HG03159 (cell line): ENCODE measurements around the gene AFG3L2.

Experiments used
- ATAC-seq: cut with Tn5 transposase; IDR thresholded peaks from one replicate; pipeline ENCODE4 v1.9.1; 2021; ENCODE audit warnings: mild to moderate bottlenecking, moderate library complexity; ENCODE audit not compliant: unreplicated experiment

Gene AFG3L2

GRCh38 chr18:12362473-12363174, 14.4 kb downstream of the AFG3L2 start:
- no peak for ATAC-seq

GRCh38 chr18:12361770-12362378, 15.2 kb downstream of the AFG3L2 start:
- ATAC-seq, result no peak

GRCh38 chr18:12359515-12359927, 17.5 kb downstream of the AFG3L2 start:
- no peak for ATAC-seq

- no peak for ATAC-seq
Observed at GRCh38 chr18:12352188-12352587, 24.8 kb downstream of the AFG3L2 start.

- ATAC-seq, result no peak
Observed at GRCh38 chr18:12347895-12348294, 29.1 kb downstream of the AFG3L2 start.

GRCh38 chr18:12346240-12346565, 30.8 kb downstream of the AFG3L2 start:
- ATAC-seq, result no peak

- no peak for ATAC-seq
Observed at GRCh38 chr18:12345491-12346239, 31.4 kb downstream of the AFG3L2 start.

- ATAC-seq, result no peak
Observed at GRCh38 chr18:12342661-12343060, 34.4 kb downstream of the AFG3L2 start.

GRCh38 chr18:12340945-12341660, 35.9 kb downstream of the AFG3L2 start:
- no peak for ATAC-seq

- no peak for ATAC-seq
Observed at GRCh38 chr18:12338382-12338781, 38.6 kb downstream of the AFG3L2 start.

- no peak for ATAC-seq
Observed at GRCh38 chr18:12336887-12337286, 40.1 kb downstream of the AFG3L2 start.

- ATAC-seq, result no peak
Observed at GRCh38 chr18:12336171-12336613, 40.8 kb downstream of the AFG3L2 start.

- no peak for ATAC-seq
Observed at GRCh38 chr18:12335503-12335902, 41.5 kb downstream of the AFG3L2 start.

GRCh38 chr18:12334863-12335262, 42.2 kb downstream of the AFG3L2 start:
- no peak for ATAC-seq

GRCh38 chr18:12334366-12334808, 42.6 kb downstream of the AFG3L2 start:
- no peak for ATAC-seq

- ATAC-seq, result no peak
Observed at GRCh38 chr18:12333506-12334290, 43.3 kb downstream of the AFG3L2 start.

- no peak for ATAC-seq
Observed at GRCh38 chr18:12330766-12331165, 46.3 kb downstream of the AFG3L2 start.

GRCh38 chr18:12329125-12329698, 47.8 kb downstream of the AFG3L2 start:
- ATAC-seq, result no peak

GRCh38 chr18:12328179-12328823, 48.7 kb downstream of the AFG3L2 start:
- no peak for ATAC-seq
